GM21825 (cell line): Measurements from ENCODE around the gene MKNK1.

ENCODE experiments used
- ATAC-seq: cut with Tn5 transposase; IDR thresholded peaks from one replicate; pipeline ENCODE4 v1.9.1; 2021; ENCODE audit warnings: mild to moderate bottlenecking, moderate library complexity; ENCODE audit not compliant: unreplicated experiment

The MKNK1 gene

GRCh38 chr1:46619656-46620258, 15.7 kb upstream of the MKNK1 start:
- no peak for ATAC-seq

- ATAC-seq, result no peak
Observed at GRCh38 chr1:46618754-46619415, 14.8 kb upstream of the MKNK1 start.

- ATAC-seq, result no peak
Observed at GRCh38 chr1:46617833-46618232, 13.8 kb upstream of the MKNK1 start.

- no peak for ATAC-seq
Observed at GRCh38 chr1:46617108-46617800, 13.2 kb upstream of the MKNK1 start.

GRCh38 chr1:46616277-46617107, 12.4 kb upstream of the MKNK1 start, which contains the start of gene MOB3C:
TSS of gene MOB3C (minus strand) at chr1:46616811. CDS start at chr1:46613321, 3,490 bp downstream.
- peak; percentile 57 for ATAC-seq

GRCh38 chr1:46615735-46616134, 11.7 kb upstream of the MKNK1 start:
- no peak for ATAC-seq

- ATAC-seq, result no peak
Observed at GRCh38 chr1:46615088-46615487, 11.0 kb upstream of the MKNK1 start.

GRCh38 chr1:46614604-46614984, 10.5 kb upstream of the MKNK1 start:
- ATAC-seq, result no peak

- ATAC-seq, result peak; percentile 58
Observed at GRCh38 chr1:46613661-46614603, 9.9 kb upstream of the MKNK1 start.

- no peak for ATAC-seq
Observed at GRCh38 chr1:46612937-46613660, 9.0 kb upstream of the MKNK1 start.

GRCh38 chr1:46611691-46612221, 7.7 kb upstream of the MKNK1 start:
- no peak for ATAC-seq

- ATAC-seq, result no peak
Observed at GRCh38 chr1:46607345-46608130, 3.5 kb upstream of the MKNK1 start.

GRCh38 chr1:46606255-46606965, 2.3 kb upstream of the MKNK1 start:
- ATAC-seq, result no peak

- no peak for ATAC-seq
Observed at GRCh38 chr1:46605232-46605631, 1.2 kb upstream of the MKNK1 start.

- no peak for ATAC-seq
Observed at GRCh38 chr1:46603481-46603857, 599 bp downstream of the MKNK1 start.

GRCh38 chr1:46601257-46602007, 2.6 kb downstream of the MKNK1 start:
- ATAC-seq, result no peak
